ENCODE measurements around the gene DNAH2. TPM values are rescaled to one million over a fixed set of nuclear protein-coding genes. Genes with fewer than 3 reads are reported as not detected.

DNAH2 gene
- total RNA-seq, 2 donors from 2014 or later, result under 0.01 TPM; not detected in 1

GRCh38 chr17:7851438-7852261, 134.1 kb downstream of the DNAH2 start:
- H3K4me1 ChIP-seq (ENCODE audit: control insufficient read depth in 1 of 2, low read depth in 2 of 2), result peaks cover 15 to 25% of the 10 kb centered on the region in 2 donors
- no peak overlapping the region for H3K27ac ChIP-seq
- no peaks in the 10 kb centered on the region for H3K27me3 ChIP-seq (replicated peaks; ENCODE audit: insufficient read depth)
- H3K9me3 ChIP-seq, result no peaks in the 10 kb centered on the region
- H3K36me3 ChIP-seq, result peaks cover 42% of the 10 kb centered on the region
- peak; percentile 26 for ATAC-seq (ENCODE audit: insufficient number of reproducible peaks, low FRiP score, low read depth)
- H3K4me3 ChIP-seq, result peak overlapping the region; percentile 58
- no peak for DNase-seq (ENCODE audit: low spot score)
- TF ChIP-seq CTCF (IDR thresholded peaks at IDR 0.05), result peak; percentile 99

DNA sequence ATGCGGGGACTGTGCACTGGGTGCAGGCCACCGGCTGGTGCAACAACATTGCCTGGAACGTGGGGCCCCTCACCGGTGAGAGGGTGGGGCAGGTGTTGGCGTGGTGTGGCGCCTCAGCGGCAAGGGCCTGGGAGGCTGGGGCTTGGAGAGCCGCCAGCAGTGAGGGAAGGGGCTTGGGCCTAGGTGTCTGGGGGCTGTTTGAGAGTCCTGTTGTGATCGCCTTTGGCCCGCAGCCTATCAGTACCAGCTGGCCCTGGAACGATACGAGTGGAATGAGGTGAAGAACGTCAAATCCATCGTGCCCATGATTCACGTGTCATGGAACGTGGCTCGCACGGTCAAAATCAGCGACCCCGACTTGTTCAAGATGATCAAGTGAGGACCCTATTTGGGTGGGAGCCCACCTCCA, 134.7 kb downstream of the DNAH2 start:
- Histone ChIP-seq H3K27me3 (replicated peaks; ENCODE audit: insufficient read depth) (no peaks in the 10 kb centered on the region), H3K36me3 (peaks cover 37% of the 10 kb centered on the region), H3K9me3 (no peaks in the 10 kb centered on the region), H3K27ac (no peak overlapping the region), H3K4me1 (ENCODE audit: control insufficient read depth in 1 of 2, low read depth in 2 of 2) (peaks cover 15 to 26% of the 10 kb centered on the region in 2 donors), H3K4me3 (no peak overlapping the region)
- ATAC-seq (ENCODE audit: insufficient number of reproducible peaks, low FRiP score, low read depth) (no peak), DNase-seq (ENCODE audit: low spot score) (no peak)
- no peak for TF ChIP-seq CTCF (IDR thresholded peaks at IDR 0.05)

GRCh38 chr17:7852919-7853690, 135.6 kb downstream of the DNAH2 start:
- Histone ChIP-seq H3K27me3 (replicated peaks; ENCODE audit: insufficient read depth) (no peaks in the 10 kb centered on the region), H3K9me3 (no peaks in the 10 kb centered on the region), H3K4me3 (no peak overlapping the region), H3K27ac (no peak overlapping the region), H3K36me3 (peaks cover 31% of the 10 kb centered on the region), H3K4me1 (ENCODE audit: control insufficient read depth in 1 of 2, low read depth in 2 of 2) (peaks cover 15 to 27% of the 10 kb centered on the region in 2 donors)
- no peak for TF ChIP-seq CTCF (IDR thresholded peaks at IDR 0.05)
- no peak for DNase-seq (ENCODE audit: low spot score)
- no peak for ATAC-seq (ENCODE audit: insufficient number of reproducible peaks, low FRiP score, low read depth)

DNA sequence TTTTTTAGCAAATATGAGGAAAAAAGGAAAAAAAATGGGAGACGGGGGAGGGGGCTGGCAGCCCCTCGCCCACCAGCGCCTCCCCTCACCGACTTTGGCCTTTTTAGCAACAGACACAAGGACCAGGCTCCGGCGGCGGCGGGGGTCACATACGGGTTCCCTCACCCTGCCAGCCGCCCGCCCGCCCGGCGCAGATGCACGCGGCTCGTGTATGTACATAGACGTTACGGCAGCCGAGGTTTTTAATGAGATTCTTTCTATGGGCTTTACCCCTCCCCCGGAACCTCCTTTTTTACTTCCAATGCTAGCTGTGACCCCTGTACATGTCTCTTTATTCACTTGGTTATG, 136.1 kb downstream of the DNAH2 start:
- no peak for TF ChIP-seq CTCF (IDR thresholded peaks at IDR 0.05)
- H3K36me3 ChIP-seq, result peaks cover 26% of the 10 kb centered on the region

DNA sequence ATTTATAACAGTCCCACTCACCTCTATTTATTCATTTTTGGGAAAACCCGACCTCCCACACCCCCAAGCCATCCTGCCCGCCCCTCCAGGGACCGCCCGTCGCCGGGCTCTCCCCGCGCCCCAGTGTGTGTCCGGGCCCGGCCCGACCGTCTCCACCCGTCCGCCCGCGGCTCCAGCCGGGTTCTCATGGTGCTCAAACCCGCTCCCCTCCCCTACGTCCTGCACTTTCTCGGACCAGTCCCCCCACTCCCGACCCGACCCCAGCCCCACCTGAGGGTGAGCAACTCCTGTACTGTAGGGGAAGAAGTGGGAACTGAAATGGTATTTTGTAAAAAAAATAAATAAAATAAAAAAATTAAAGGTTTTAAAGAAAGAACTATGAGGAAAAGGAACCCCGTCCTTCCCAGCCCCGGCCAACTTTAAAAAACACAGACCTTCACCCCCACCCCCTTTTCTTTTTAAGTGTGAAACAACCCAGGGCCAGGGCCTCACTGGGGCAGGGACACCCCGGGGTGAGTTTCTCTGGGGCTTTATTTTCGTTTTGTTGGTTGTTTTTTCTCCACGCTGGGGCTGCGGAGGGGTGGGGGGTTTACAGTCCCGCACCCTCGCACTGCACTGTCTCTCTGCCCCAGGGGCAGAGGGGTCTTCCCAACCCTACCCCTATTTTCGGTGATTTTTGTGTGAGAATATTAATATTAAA, 136.7 kb downstream of the DNAH2 start:
- DNase-seq (ENCODE audit: low spot score) (no peak), ATAC-seq (ENCODE audit: insufficient number of reproducible peaks, low FRiP score, low read depth) (no peak)
- Histone ChIP-seq H3K27me3 (replicated peaks; ENCODE audit: insufficient read depth) (no peaks in the 10 kb centered on the region), H3K27ac (no peak overlapping the region), H3K36me3 (peaks cover 21% of the 10 kb centered on the region), H3K9me3 (no peaks in the 10 kb centered on the region), H3K4me3 (no peak overlapping the region), H3K4me1 (ENCODE audit: control insufficient read depth in 1 of 2, low read depth in 2 of 2) (peaks cover 21 to 38% of the 10 kb centered on the region in 2 donors)
- no peak for TF ChIP-seq CTCF (IDR thresholded peaks at IDR 0.05)

More for the DNA sequence above, 136.1 kb downstream of the DNAH2 start:
- no peaks in the 10 kb centered on the region for H3K9me3 ChIP-seq
- no peak overlapping the region for H3K27ac ChIP-seq
- DNase-seq (ENCODE audit: low spot score) (no peak), ATAC-seq (ENCODE audit: insufficient number of reproducible peaks, low FRiP score, low read depth) (no peak)
- peaks cover 20 to 32% of the 10 kb centered on the region in 2 donors for H3K4me1 ChIP-seq (ENCODE audit: control insufficient read depth in 1 of 2, low read depth in 2 of 2)
- H3K27me3 ChIP-seq (replicated peaks; ENCODE audit: insufficient read depth), result no peaks in the 10 kb centered on the region
- no peak overlapping the region for H3K4me3 ChIP-seq

Measured in thoracic aorta (tissue), 2 donors.